Suprapubic skin (tissue), 4 donors: Measurements from ENCODE around the gene LZTR1. TPM values are rescaled to one million over a fixed set of nuclear protein-coding genes. Genes with fewer than 3 reads are reported as not detected.

Experiments
- DNase-seq, 2 donors: peaks; one replicate each; pipeline ENCODE4 v3.0.0-alpha.2; 2019; ENCODE audit warnings: low spot score in 2 of 2
- H3K27ac ChIP-seq: fragments of 200-600 bp; sonication (generic); one replicate; pipeline ENCODE4 v1.5.1; 2019
- H3K27me3 ChIP-seq: fragments of 200-600 bp; sonication (generic); one replicate; pipeline ENCODE4 v1.5.1; 2019
- H3K36me3 ChIP-seq: fragments of 200-600 bp; sonication (generic); one replicate; pipeline ENCODE4 v1.5.1; 2019
- H3K4me1 ChIP-seq: fragments of 200-600 bp; sonication (generic); one replicate; pipeline ENCODE4 v1.5.1; 2019
- H3K4me3 ChIP-seq: fragments of 200-600 bp; sonication (generic); one replicate; pipeline ENCODE4 v1.5.1; 2019; ENCODE audit warnings: mild to moderate bottlenecking
- H3K9me3 ChIP-seq: fragments of 200-600 bp; sonication (generic); one replicate; pipeline ENCODE4 v1.5.1; 2019
- EP300 ChIP-seq: sonication (generic); formaldehyde crosslinking; IDR thresholded peaks from one replicate; pipeline ENCODE4 v1.6.1; 2017; ENCODE audit warnings: antibody characterized with exemption
- POLR2A ChIP-seq, 2 donors: fragments of 450-650 bp; IDR thresholded peaks; one replicate each; pipeline ENCODE4 v1.6.1; 2017; ENCODE audit warnings: antibody characterized with exemption in 2 of 2, mild to moderate bottlenecking in 2 of 2, moderate library complexity in 2 of 2
- POLR2AphosphoS5 ChIP-seq, 3 donors: sonication (generic); formaldehyde crosslinking; IDR thresholded peaks; one replicate each; pipeline ENCODE4 v1.6.1; 2017; ENCODE audit warnings: antibody characterized with exemption in 3 of 3
- WGBS: methylation state at CpG from one replicate; pipeline ENCODE4 v1.1.5; 2018; 5-methylcytosine and 5-hydroxymethylcytosine counted together
- total RNA-seq, 4 donors: library from RNA; depleted of rRNA; stranded (reverse); fragments of >200 nt; gene quantifications; one replicate each; pipeline ENCODE4 v1.1.0, GENCODE V29; 2016
- TF ChIP-seq, protein P1 (sequence below), 2 donors: fragments of 200-600 bp in 1 of 2; fragments of 450-650 bp in 1 of 2; sonication (generic) in 1 of 2; IDR thresholded peaks; one replicate each; pipeline ENCODE4 v1.5.1; 2016 to 2019; ENCODE audit warnings: antibody characterized with exemption in 2 of 2, mild to moderate bottlenecking in 1 of 2, moderate library complexity in 1 of 2

Gene LZTR1
- total RNA-seq, 4 donors from 2014 or later, result 29.3 to 75.6 (median 46.9) TPM

DNA sequence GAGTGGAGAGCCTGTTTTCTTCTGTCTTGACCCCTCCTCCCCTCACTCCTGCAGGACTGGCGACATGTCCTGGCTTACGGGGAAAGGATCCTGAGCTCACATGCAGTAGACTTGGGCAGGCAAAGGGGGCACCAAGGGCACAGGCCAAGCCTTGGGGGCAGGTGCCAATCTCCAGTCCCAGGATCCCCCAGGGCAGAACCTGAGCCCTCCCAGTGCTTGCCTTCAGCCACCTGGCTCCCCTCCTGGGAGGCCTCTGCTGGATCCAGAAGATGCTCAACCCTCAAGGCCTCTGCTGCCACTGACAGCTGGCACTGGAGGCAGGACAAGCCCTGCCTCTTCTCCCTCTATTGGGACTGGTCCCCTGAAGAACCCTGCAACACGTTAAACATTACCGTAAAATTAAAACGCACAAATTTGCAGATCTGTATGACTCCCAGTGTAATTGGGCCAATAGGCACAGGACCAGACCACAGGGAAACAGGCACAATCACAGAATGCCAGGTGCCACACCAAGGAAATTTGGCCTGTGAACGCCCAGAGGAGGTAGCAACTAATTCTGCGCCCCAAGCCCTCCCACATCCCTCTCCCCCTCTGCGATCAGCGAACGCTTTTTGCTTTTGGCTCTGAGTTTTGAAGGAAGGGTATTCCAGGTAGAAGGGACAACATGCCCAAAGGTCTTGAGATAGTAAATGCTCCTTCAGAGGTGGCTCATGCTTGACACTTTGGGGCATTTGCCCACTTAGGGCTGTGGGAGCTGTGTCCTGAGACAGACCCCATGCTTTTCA lies 967 bp upstream of the LZTR1 start:
- no peaks in the 10 kb centered on the region for H3K9me3 ChIP-seq
- H3K36me3 ChIP-seq, result no peaks in the 10 kb centered on the region
- H3K4me3 ChIP-seq, result peak overlapping the region; percentile 70
- peak overlapping the region; percentile 79 for H3K27ac ChIP-seq
- peaks cover 43% of the 10 kb centered on the region for H3K4me1 ChIP-seq
- H3K27me3 ChIP-seq, result no peaks in the 10 kb centered on the region
- DNase-seq, result no peak
- WGBS, result 47% methylated on average over 10 of the region's 10 CpGs
- TF ChIP-seq, protein P1, sequence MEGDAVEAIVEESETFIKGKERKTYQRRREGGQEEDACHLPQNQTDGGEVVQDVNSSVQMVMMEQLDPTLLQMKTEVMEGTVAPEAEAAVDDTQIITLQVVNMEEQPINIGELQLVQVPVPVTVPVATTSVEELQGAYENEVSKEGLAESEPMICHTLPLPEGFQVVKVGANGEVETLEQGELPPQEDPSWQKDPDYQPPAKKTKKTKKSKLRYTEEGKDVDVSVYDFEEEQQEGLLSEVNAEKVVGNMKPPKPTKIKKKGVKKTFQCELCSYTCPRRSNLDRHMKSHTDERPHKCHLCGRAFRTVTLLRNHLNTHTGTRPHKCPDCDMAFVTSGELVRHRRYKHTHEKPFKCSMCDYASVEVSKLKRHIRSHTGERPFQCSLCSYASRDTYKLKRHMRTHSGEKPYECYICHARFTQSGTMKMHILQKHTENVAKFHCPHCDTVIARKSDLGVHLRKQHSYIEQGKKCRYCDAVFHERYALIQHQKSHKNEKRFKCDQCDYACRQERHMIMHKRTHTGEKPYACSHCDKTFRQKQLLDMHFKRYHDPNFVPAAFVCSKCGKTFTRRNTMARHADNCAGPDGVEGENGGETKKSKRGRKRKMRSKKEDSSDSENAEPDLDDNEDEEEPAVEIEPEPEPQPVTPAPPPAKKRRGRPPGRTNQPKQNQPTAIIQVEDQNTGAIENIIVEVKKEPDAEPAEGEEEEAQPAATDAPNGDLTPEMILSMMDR (IDR thresholded peaks at IDR 0.05), result no peak
- TF ChIP-seq POLR2A (IDR thresholded peaks at IDR 0.05), result no peak
- TF ChIP-seq EP300, result no peak
- no peak for TF ChIP-seq POLR2AphosphoS5 (IDR thresholded peaks at IDR 0.05)

DNA sequence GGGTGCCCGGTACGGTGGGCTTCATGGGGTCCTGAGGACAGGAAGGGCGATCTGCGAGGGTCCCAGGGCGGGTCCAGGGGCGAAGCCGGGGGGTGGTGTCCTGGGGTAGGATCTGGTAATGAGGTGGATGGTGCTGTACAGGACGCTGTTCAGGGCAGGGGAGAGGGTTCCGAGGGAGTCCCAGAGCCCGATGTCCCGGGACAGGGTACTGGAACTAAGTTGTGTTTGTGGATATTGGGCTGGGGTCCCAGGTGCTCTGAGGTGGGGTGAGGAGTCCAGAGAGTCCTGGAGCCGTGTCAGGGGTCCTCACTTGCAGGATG lies 426 bp downstream of the LZTR1 start:
- DNase-seq, result no peak
- peak overlapping the region; percentile 79 for H3K27ac ChIP-seq
- no peaks in the 10 kb centered on the region for H3K9me3 ChIP-seq
- TF ChIP-seq POLR2A (IDR thresholded peaks at IDR 0.05) (no peak), POLR2AphosphoS5 (IDR thresholded peaks at IDR 0.05) (no peak), EP300 (no peak)
- TF ChIP-seq, protein P1 (IDR thresholded peaks at IDR 0.05), result no peak
- H3K4me1 ChIP-seq, result peaks cover 43% of the 10 kb centered on the region
- whole genome bisulfite sequencing, result 1% methylated on average over 11 of the region's 12 CpGs
- peaks cover 3% of the 10 kb centered on the region for H3K36me3 ChIP-seq
- no peaks in the 10 kb centered on the region for H3K27me3 ChIP-seq
- peak overlapping the region; percentile 70 for H3K4me3 ChIP-seq

DNA sequence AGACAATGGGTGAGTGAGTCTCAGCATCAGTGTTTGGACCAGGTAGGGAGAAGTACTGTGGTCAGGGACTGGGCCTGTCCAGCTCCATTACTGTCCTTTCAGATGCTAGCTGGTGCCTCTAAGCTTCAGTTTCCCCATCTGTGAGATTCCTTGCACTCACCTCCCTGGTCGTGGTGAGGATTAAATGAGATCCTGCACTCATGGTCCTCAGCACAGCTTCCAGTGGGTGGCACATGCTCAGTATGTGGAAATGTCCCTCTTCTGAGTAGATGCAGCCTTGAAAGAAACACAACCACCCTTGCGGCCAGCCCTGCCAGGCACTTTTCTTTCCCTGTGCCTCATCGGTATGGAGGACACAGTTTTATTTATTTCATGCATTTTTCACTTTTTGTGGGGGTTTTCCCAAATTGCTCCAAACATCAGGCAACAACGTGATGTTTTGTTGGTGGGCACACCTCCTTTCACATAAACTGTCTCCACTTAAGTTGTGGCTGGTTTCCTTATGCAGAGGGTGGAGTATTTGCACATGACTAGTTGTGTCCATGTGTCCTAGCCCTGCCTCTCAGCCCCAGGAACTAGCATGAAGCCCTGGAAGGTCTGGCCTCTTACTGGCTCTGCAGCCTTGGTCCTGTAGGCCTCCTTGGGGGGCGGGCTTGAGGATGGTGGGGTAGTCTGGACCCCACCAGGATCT lies 1.1 kb downstream of the LZTR1 start:
- Histone ChIP-seq H3K27ac (no peak overlapping the region), H3K9me3 (no peaks in the 10 kb centered on the region), H3K4me3 (peak overlapping the region; percentile 70), H3K4me1 (peaks cover 43% of the 10 kb centered on the region), H3K27me3 (no peaks in the 10 kb centered on the region), H3K36me3 (peaks cover 10% of the 10 kb centered on the region)
- no peak for TF ChIP-seq POLR2A (IDR thresholded peaks at IDR 0.05)
- no peak for TF ChIP-seq POLR2AphosphoS5 (IDR thresholded peaks at IDR 0.05)
- no peak for TF ChIP-seq EP300
- TF ChIP-seq, protein P1 (IDR thresholded peaks at IDR 0.05), result no peak
- 67% methylated on average over 5 of the region's 5 CpGs for WGBS
- no peak for DNase-seq

- WGBS, result 77% methylated on average over 6 of the region's 7 CpGs
- no peak for TF ChIP-seq POLR2AphosphoS5 (IDR thresholded peaks at IDR 0.05)
- H3K9me3 ChIP-seq, result no peaks in the 10 kb centered on the region
- no peaks in the 10 kb centered on the region for H3K27me3 ChIP-seq
- peak in 1 of 2 donors; percentile 46 for DNase-seq
- no peak overlapping the region for H3K27ac ChIP-seq
- H3K36me3 ChIP-seq, result peaks cover 29% of the 10 kb centered on the region
- peaks cover 25% of the 10 kb centered on the region for H3K4me1 ChIP-seq
- no peak overlapping the region for H3K4me3 ChIP-seq
These were observed 3.6 kb downstream of the LZTR1 start for GRCh38 chr22:20985720-20986119.

DNA sequence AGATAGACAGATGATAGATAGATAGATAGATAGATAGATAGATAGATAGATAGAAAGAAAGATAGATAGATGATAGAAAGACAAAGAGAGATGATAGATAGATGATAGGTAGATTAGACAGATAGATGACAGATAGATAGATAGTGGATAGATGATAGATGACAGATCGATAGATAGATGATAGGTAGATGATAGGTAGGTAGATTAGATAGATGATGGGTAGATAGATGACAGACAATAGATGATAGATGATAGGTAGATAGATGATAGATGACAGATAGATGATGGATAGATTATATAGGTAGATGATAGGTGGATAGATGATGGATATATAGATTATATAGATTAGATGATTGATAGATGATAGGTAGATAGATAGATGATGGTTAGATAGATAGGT lies 4.3 kb downstream of the LZTR1 start:
- 95% methylated on average over 1 of the region's 1 CpG for WGBS
- Histone ChIP-seq H3K36me3 (peaks cover 34% of the 10 kb centered on the region), H3K4me3 (no peak overlapping the region), H3K27me3 (no peaks in the 10 kb centered on the region), H3K27ac (no peak overlapping the region), H3K4me1 (peaks cover 19% of the 10 kb centered on the region), H3K9me3 (no peaks in the 10 kb centered on the region)
- TF ChIP-seq POLR2AphosphoS5 (IDR thresholded peaks at IDR 0.05), result no peak
- no peak for TF ChIP-seq POLR2A (IDR thresholded peaks at IDR 0.05)
- no peak for TF ChIP-seq EP300
- no peak for DNase-seq

- peaks cover 45% of the 10 kb centered on the region for H3K36me3 ChIP-seq
- no peaks in the 10 kb centered on the region for H3K9me3 ChIP-seq
- no peak for TF ChIP-seq POLR2AphosphoS5 (IDR thresholded peaks at IDR 0.05)
- TF ChIP-seq EP300, result no peak
- TF ChIP-seq POLR2A (IDR thresholded peaks at IDR 0.05), result no peak
- TF ChIP-seq, protein P1 (IDR thresholded peaks at IDR 0.05), result no peak
These were observed 5.3 kb downstream of the LZTR1 start for GRCh38 chr22:20987375-20987774.

More at GRCh38 chr22:20987375-20987774, 5.3 kb downstream of the LZTR1 start:
- H3K4me1 ChIP-seq, result peaks cover 16% of the 10 kb centered on the region
- H3K27me3 ChIP-seq, result no peaks in the 10 kb centered on the region
- no peak overlapping the region for H3K27ac ChIP-seq
- H3K4me3 ChIP-seq, result no peak overlapping the region
- WGBS, result 84% methylated on average over 13 of the region's 14 CpGs
- DNase-seq, result no peak
